NCI-H1092 treated with DMSO at 0.1 percent for 48 hours (cell line): ENCODE results near the gene ADORA3.

Experiments used
- DNase-seq: peaks from one replicate; lab custom pipeline; 2025; lab: John Stamatoyannopoulos, UW

ADORA3 gene

GRCh38 chr1:111474521-111474920 is 28.9 kb downstream of the ADORA3 start:
- no peak for DNase-seq

DNA sequence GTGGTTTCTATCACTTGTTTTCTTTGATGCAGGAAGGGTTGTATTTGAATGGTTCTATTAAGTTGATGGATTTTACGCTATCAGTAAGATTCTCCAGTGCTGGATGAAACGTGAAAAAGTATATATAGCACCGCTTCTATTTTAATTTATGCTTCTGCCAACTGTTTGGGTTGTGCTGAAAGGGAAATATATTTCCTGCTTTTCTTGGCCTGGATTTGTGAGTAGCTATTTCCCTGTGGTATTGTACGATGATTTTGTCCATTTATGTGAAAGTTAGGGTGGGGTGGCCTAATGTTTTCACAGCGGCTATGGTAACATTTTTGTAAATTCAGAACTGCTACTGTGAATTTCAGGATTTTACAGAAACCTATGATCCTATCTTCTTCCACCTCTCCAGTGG is 29.3 kb downstream of the ADORA3 start:
- DNase-seq: no peak

DNA sequence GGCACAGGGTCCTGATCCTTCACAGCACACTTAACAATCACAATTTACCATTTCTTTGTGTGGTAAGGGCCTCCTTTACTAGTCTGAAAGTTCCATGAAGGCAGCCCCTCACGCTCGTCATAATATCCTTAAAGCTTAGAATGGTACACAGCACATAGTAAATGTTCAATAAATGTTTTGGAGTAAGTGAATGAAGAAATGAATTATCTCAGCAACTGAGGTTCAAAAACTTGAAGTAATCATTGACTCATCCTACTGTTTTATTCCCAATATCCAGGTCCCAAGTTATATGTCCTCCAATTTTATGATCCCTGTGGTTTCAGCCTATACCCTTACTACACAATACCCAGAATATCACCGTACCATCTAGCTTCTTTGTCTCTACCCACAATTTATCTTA is 31.9 kb downstream of the ADORA3 start:
- DNase-seq: no peak

- DNase-seq: no peak
Observed at GRCh38 chr1:111471012-111471411, 32.4 kb downstream of the ADORA3 start.

DNA sequence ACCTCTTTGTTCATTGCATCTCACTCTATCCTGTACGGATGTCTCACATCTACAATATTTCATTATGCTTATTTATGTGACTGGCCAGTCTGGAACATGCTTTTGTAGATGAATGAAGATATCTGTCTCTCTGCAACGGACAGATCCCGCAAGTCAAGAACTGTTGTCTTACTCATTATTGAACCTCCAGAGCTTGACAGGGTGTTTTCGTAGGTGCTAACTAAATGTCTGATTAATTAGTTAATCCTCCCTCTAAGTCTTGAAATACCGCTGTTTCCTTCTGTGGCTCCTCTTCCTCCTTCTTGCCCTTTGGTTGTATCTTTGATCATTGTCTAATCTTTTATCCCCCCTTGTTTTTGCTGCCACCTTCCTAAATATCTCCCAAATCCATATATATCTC is 32.8 kb downstream of the ADORA3 start:
- no peak for DNase-seq

DNA sequence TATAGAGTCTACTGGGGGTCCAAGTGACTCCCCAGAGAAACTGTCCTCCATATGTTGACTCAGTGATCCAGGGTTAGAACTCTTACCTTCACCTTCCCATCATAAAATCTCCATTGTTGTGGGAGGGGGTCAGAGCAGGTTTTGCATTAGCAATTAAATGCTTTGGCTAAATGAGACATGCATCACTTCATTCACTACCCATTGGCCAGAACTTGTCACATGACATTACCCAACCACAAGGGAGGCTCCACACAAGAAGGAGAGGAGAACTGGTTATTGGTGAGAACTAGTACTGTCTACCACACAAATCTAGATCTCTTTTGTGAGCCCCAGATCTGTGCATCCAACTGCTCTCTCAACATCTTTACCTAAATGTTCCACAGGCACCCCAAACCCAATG is 33.9 kb downstream of the ADORA3 start:
- no peak for DNase-seq

DNA sequence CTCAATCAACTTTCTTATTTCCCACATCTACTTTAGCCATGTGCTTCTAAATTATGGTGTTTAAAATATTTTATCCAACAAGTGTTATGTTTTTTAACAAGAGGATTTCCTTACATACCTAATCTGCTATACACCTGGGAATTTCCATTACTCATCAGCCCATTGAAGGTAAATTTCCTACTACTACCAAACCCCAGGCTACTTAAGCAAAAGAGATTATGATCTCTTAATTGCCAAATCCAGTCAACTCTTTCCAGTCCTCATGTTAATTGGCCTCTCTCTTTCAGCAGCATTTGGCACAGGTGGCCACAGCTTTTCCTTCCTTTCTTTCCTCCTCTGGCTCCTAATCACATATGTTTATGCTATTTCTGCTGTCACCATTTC is 34.7 kb downstream of the ADORA3 start:
- no peak for DNase-seq

DNA sequence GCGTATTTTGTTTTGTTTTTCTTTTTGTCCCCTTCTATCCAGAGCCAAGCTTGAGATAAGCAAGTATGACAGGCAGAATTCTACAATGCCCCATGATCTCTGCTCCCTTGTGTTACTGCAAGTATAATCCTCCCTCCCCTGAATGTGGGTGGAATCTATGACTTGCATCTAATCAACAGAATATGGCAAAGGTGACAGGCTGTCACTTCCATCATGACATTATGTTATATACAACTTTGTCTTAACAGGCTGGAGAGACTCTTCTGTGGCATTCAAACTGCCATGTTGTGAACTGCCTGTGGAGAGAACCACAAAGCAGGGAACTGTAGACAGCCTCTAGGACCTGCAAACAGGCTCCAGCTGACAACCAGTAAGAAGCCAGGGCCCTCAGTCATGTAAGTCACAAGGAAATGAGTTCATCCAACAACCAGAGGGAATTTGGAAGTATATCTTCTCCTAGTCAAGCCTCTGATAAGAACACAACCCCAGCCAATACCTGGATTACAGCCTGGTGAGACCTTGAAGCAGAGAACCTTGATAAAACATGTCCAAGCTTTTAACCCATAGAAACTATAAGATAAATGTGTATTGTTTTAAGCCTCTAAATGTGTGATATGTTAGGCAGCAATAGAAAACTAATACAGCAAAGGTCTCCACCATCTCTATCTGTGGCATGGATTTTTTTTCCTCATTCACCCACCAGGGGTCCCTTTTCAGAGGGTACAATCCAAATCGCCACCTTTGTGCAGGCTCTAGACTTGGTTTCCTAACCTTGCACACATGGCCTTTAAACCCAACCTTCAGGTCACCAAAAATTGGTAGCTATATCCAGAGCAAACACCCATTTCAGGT is 35.3 kb downstream of the ADORA3 start:
- DNase-seq: no peak

- DNase-seq: no peak
Observed at GRCh38 chr1:111466480-111466879, 37.0 kb downstream of the ADORA3 start.

DNA sequence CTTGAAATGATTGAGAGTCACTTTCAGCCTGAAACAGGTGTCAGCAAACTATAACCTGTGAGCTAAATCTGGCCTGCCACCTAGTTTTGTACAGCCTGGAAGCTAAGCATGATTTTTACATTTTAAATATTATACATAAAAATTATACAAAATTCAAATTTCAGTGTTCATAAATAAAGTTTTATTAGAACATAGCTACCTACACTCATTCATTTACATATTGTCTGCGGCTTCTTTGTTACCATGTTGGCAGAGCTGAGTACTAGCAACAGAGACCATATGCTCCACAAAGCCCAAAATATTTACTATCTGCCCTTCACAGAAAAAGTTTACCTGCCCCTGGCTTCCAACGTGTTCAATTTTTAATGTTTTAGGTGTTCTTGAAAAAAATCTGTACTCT is 37.7 kb downstream of the ADORA3 start:
- DNase-seq: no peak

DNA sequence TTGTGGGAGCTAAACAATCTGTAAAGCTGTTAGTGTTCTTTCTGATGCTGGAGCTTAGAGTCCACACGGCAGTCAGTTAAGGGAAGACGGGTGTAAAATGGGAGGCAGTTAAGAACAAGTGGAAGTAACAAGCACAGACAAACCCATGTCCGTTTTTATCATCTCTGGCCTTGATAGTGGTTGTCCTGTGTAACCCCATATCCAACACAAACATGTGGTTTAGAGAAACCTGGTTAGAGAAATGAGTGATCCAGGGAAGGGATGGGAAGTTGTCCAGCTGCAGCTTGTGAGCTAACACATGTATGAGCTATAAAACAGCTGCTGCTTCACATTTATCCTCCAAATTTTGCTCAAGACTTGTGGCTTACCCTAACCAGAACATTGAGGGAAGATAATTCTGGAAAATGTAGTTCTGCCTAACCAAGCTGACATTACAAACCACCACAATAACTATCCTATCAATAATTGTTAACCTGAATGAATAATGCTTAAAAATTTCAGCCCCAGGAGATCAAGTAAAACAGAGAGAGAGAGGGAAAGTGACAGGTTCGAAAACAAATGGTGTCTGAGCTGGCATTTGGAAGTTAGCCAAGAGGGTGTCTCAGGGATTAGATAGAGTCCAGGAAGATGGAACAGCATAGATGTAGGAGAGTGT is 40.3 kb downstream of the ADORA3 start:
- DNase-seq: no peak

GRCh38 chr1:111462370-111463028 is 40.9 kb downstream of the ADORA3 start:
- DNase-seq: no peak

DNA sequence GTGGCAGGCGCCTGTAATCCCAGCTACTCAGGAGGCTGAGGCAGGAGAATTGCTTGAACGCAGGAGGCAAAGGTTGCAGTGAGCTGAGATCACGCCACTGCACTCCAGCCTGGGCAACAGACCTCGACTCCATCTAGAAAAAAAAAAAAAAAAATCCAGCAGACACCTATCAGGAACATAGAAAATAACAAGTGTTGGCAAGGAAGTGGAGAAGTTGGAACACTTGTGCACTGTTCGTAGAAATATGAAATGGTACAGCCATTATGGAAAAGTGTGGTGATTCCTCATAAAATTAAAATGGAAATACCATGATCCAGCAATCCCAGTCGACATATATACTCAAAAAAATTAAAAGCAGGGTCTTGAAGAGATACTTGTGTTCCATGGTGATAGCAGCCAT is 41.7 kb downstream of the ADORA3 start:
- no peak for DNase-seq

GRCh38 chr1:111455642-111456031 is 47.8 kb downstream of the ADORA3 start:
- DNase-seq: no peak

DNA sequence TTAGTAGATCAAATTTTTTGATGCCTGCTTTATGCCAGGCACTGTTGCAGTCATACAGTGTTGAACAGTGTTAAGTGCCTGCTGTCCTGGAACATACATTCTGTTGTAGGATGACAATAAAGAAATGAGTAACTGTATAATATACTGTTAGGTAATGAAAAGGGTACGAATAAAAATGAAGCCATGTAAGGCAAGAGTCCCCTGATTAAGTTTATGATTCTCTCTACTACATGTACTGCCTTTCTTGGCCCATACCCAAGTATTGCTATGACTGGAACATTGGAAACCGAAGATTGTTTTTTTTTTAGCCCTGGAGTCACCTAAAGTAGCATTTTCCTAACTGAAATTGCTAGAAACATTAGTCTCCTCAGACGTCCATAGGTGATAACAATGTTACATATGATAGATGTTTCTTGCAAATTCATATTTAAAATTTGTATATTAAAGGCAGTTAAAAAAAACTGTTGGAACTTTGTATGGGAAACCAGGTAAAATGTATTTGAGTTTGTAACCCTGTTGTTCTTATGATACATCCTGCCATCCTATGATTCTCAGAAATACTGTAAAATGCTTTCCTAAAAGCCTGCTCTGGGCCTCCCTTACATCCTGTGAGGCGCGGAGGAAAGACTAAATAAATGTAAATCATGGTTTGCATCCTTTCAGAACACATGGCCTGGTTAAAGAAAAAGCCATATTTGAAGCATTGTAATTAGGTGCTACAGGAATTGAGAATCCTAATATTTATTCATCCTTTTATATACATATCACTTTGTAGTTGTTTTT is 48.4 kb downstream of the ADORA3 start:
- DNase-seq: no peak

DNA sequence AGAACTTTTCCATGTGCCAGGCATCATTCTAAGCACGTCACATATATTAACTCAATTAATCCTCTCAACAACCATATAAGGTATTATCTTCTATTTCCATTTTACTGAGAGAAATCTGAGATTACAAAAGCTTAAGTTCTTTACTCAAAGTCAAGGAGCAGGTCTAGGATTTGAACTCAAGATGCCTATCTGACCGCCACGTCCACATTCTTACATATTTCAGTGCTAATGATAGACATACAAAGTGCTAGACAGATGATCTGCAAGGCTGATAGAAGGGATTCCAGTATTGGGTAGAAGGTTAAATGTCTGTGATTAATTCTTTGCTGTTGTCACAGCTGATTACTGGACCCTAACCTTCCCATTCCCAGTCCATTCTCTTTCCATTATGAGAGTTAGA is 49.7 kb downstream of the ADORA3 start:
- no peak for DNase-seq

DNA sequence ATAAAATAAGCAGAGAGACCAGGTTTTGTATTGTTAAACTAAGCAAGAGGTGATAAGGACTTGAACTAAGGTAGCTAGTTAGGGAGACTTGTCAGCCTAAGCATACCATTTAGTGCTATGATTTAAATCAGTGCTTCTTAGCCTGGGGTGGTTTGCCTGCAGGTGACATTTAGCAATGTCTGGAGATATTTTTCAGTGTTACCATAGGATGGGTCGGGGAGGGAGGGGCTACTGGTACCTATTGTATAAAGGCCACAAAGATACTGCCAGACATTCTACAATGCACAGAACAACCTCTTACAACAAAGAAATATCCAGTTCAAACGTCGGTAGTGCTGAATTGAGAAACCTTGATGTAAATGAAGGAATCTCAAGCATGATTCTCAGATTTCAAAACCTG is 50.9 kb downstream of the ADORA3 start:
- DNase-seq: no peak

- DNase-seq: no peak
Observed at GRCh38 chr1:111450185-111450584, 53.2 kb downstream of the ADORA3 start.

DNA sequence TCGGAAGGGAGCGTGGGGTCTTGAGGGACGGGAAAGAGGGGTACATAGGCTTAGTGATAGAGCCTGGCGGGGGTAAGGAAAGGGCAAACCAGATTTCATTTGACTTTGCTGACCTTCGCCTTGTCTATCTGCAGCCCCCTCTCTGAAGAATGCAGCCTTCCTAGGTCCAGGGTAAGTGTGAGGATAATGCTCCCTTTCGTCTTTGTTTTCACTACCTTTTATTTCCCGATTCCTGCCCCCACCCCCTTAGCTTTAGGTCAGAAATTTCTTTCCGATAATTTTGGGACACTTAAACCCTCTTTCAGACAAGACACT is 53.8 kb downstream of the ADORA3 start:
- no peak for DNase-seq
